ENCODE data around the gene COL7A1.
"Not testable (repeated sequence)": the region's sequence is repeated elsewhere in the genome, so short reads cannot be mapped to it uniquely, and the experiment has no call there.

Gene COL7A1

DNA sequence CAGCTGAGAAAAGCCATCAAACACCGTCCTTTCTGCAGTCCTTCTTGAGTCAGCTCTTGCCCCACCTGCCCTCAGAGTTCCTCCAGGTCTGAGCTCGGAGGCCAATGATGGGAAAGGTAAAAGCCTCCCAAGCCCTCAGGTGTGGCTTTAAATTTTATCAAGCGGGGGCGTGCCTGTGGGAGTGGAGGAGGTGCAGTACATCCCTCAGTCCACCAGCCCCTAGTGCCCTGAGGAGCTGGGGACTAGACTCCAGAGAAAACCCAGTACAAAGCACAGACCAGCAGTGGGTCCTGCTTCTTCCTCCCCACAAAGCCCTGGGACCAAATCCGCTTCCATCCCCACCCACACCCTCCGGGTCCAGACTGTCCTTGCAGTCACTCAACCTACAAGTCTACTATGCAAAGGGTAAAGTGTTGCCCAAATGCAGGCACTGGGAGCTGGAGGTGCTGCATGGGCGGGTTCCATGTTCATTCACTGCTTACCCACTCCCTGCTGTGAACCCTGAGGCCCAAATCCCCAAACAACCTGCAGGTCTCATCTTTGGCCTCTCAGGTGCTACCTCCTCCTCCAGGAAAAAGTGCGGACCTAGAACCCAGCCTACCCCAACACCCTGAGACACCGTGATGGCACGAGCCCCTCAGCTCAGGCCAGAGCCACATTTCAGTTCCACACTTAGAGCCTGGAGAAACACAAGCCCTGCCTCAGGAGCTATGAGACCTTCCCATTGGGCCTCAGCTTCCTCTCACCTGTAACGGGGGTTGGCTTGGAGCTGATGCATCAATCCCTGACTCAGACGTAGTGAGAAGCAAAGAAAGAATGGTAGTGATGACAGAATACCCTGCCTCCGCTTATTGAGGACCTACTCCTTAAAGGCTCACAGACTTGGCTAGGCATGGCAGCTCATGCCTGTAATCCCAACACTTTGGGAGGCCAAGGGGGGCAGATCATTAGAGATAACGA, 41.0 kb downstream of the COL7A1 start:
- in situ Hi-C loops (cut with HindIII; ENCODE audit: low pct_ligation_motif_present, low pct_unique_long_range_greater_than_20kb, low sequenced_read_pairs) = no loop called here
- DNase-seq = no peak

DNA sequence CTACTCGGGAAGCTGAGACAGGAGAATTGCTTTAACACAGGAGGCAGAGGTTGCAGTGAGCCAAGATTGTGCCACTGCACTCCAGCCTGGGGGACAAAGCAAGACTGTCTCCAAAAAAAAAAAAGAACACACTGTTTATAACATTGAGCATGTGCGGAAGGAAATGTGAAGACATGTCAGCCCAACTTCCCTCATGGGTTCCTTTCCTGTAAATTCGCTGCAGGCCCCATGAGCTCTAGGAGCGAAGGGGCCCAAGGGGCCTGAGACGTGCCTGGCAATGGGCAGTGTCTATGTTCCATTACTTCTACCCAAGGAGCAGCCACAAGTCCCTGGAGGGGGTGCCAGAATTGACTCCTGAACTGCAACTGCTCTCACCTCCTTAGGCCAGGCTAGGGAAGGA, 41.8 kb downstream of the COL7A1 start:
- in situ Hi-C loops (cut with HindIII; ENCODE audit: low pct_ligation_motif_present, low pct_unique_long_range_greater_than_20kb, low sequenced_read_pairs) = no loop called here

DNA sequence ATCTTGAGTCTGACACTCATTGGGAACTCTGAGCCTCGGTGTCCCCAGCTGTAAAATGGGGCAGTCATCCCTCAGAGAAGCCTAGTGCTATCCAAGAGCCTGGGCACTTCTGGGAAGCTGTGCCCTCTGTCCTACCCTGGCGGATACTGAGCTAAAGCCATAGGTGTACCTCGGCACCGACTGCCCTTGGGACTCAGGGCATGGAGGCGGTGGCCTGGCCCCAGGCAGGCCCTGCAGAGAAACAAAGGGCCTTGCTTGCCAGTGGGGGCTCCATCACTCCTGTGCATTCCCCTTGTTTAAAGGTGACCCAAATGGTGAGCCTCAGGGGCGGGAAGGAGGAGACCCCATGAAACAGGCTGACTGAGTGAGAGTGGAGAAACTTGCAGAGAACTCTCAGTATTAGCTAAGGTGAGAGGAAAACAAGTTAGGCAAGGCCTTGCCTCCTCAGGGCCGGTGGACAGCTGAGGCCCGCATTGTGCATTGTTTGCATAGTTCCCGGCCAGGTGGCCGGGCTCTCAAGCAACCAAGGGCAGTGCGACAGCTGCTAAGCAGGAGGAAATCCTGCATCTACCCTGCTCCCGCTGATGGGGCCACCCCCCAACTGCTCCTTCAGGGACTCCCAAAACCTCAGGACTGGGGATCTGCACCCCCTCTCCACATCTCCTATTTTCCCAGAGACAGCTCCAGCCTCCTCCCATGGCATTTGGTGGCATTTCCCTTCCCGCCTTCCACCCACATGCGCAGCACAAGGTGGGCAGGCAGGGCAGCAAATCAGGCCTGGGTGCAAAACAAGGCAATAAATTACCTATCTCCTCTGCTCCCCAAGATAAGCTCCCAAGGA, 42.8 kb downstream of the COL7A1 start:
- no peak for DNase-seq

More for the DNA sequence above, 41.8 kb downstream of the COL7A1 start:
- no peak for DNase-seq

DNA sequence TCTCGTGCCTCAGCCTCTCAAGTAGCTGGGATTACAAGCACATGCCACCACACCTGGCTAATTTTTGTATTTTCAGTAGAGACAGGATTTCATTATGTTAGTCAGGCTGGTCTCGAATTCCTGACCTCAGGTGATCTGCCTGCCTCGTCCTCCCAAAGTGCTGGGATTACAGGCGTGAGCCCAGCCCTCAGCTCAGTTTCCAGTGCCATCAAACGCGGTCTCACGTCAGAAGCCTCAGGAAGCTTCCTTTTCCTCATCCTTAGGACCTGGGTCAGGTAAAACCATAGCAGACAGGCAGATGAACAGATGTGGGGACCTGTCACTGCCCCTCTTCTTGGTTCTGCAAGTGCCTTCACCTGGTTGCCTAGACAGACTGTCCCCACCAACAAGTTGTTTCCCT, 43.5 kb downstream of the COL7A1 start:
- in situ Hi-C loops (cut with HindIII; ENCODE audit: low pct_ligation_motif_present, low pct_unique_long_range_greater_than_20kb, low sequenced_read_pairs); DNase-seq: not testable (repeated sequence)

More for the DNA sequence above, 42.8 kb downstream of the COL7A1 start:
- in situ Hi-C loops (cut with HindIII; ENCODE audit: low pct_ligation_motif_present, low pct_unique_long_range_greater_than_20kb, low sequenced_read_pairs) = no loop called here

DNA sequence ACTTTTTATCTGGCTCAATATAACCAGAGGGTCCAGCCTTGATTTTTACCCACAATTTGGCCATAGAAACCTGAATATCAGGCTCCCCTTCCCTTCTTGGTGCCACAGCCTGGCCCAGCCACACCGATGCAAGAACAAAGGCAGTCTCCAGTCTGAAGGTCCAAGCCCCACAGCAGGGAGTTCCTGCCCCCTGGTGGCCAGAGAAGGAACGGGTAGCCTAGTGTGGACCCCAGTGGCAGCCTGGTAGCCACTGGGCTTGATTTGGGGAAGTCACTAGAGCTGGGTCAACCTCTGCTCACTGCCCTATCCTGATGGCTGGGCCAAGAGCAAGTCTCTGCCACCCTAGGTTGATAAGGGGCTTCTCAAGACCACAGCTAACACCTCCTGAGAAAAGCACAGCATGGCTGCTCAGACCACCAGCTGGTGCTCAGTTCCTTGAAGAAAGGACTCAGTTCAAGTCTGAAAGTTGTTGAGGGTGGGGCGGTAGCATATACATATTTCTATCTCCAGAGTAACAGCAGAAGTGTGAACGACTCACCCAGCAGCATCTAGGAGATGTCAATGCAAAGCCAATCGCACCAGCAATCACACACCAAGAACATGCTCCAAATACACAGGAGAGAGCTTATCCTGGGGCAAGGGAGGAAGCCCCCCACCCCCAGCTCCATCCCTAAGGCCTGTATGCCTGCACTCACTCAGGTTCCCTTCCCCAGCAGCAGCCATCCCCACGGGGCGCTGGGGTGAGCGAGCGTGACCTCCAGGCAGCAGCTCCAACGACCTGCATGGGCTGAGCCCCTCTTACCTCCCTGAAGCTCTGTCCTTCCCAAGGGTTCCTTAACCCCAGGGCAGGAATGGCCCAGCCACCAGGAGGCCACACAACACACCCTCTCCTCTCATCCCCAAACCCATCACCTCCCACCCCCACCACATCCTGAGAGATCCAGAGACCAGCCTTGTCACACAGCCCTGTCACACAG, 46.1 kb downstream of the COL7A1 start:
- DNase-seq = peak; percentile 71
- in situ Hi-C loops (cut with HindIII; ENCODE audit: low pct_ligation_motif_present, low pct_unique_long_range_greater_than_20kb, low sequenced_read_pairs) = no loop called here

DNA sequence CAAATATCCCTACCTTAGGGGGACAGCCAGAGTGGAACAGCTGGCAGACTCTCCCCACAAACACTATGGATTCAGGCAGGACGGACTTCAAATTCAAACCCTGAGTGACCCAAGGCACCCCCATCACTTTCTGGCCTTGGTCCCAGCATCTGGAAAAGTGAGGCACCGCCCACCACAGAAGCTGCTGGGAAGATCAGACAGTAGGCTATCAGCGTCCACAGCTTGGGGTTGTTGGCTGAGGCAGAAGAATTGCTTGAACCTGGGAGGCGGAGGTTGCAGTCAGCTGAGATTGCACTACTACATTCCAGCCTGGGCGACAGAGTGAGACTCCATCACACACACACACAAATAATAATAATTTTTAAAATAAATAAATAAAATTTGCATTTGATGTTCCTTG, 47.0 kb downstream of the COL7A1 start:
- DNase-seq = no peak
- in situ Hi-C loops (cut with HindIII; ENCODE audit: low pct_ligation_motif_present, low pct_unique_long_range_greater_than_20kb, low sequenced_read_pairs) = no loop called here

DNA sequence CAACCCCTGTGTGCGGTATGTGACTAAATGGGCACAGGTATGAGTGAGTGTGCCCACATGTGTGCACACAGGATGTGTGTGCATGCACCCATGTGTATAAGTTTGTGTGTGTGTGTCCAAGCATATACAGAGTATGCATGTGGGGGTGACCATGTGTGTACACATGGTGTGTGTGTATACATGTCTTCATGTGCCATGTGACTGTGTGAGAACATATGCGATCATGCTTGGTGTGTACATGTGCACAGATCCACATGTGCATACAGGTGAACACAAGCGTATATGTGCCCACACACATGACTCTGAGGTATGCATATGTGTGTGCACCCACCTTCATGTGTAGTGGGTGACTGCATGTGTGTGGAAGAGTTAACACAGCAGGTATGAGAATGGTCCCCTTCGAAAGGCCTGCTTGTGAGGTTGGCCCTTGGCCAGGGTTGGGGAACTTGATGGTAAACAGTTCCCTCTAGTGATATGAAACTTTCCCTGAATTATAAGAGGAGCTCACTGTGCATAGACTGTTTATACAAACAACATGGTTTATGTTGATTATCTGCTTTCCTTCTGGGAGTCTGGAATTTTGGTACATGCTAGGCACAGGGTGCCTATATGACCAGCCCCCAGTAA, 48.8 kb downstream of the COL7A1 start:
- no peak for DNase-seq
- in situ Hi-C loops (cut with HindIII; ENCODE audit: low pct_ligation_motif_present, low pct_unique_long_range_greater_than_20kb, low sequenced_read_pairs) = no loop called here

DNA sequence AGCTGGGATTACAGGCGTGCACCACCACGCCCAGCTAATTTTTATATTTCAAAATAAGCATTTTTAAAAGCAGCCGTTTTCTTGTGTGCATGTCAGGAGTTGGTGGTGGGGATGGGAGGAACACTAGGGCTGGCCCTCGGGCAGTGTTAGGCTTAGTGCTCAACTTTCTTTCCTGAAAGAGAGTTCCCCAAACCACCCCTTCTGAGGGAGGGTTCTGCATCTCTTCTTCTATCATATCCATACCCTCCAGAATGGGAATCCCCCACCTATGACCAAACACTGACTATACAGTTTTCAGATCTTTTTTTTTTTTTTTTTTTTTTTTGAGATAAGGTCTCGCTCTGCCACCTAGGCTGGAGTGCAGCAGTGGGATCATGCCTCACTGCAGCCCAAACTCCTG, 51.0 kb downstream of the COL7A1 start:
- no peak for DNase-seq
- in situ Hi-C loops (cut with HindIII; ENCODE audit: low pct_ligation_motif_present, low pct_unique_long_range_greater_than_20kb, low sequenced_read_pairs) = no loop called here

DNA sequence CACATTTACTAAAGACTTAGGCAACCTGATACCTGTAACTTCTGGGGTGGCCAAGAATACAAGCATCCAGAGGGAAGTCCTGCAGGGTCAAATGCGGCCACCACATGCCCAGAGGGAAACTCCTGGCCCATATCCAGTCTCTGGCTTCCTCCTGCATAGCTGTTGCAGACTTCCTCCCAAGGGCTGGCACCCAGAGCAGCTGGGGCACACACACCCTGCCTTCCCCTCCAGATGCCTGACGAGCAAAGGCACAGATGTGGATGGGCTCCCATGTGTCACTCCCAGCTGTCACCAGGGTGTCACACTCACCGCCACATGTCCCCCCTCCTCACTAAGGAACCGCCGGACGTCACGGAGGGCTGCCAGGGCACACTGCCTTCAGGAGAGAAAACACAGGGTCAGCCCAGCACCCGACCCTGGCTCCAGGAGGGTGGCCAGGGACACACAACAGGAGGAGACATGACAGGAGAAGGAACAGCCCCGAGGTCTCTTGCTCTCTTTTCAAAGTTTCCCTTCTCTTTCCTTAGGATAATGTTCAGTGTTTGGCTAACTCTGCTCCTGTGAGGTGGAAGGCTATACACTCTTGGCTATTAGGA, 51.8 kb downstream of the COL7A1 start:
- DNase-seq = no peak
- in situ Hi-C loops (cut with HindIII; ENCODE audit: low pct_ligation_motif_present, low pct_unique_long_range_greater_than_20kb, low sequenced_read_pairs) = no loop called here

DNA sequence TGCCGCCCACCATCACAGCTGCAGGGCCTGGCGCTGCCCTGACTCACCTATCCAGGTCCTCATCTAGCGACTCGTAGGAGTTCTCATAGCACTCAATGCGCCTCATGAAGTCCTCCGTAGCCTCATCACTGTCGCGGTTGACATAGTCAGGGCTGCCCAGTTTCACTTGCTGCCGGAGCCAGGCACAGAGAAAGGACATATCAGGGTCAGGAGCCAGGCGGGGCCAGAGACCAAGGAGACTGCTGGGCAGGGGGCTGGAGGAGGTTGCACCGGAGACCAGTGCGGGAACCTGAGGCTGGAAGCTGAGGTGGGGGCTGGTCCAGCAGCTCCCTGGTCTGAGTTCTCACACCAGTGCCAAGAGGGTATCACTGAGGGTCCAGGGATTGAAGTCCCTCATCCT, 56.7 kb downstream of the COL7A1 start:
- in situ Hi-C loops (cut with HindIII; ENCODE audit: low pct_ligation_motif_present, low pct_unique_long_range_greater_than_20kb, low sequenced_read_pairs) = no loop called here
- DNase-seq = no peak

DNA sequence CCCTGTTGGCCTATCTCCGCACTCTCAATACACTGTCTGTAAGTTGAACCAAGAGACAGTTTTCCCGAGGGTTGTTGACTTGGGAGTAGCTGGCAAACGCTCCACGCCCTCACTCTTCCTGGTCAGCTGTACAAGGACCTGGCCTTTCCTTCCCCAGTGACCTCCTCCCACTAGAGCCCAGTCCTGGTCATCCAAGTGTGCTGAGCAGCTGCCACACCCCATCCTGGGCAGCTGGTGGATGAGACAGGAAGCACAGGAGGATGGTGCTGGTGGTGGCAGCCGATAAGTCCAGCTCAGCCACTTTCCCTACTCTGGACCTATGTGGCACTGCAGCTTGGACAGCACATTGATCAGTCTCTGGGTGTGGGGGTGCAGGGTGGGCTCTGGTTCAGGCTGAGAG, 58.3 kb downstream of the COL7A1 start:
- in situ Hi-C loops (cut with HindIII; ENCODE audit: low pct_ligation_motif_present, low pct_unique_long_range_greater_than_20kb, low sequenced_read_pairs) = no loop called here

DNA sequence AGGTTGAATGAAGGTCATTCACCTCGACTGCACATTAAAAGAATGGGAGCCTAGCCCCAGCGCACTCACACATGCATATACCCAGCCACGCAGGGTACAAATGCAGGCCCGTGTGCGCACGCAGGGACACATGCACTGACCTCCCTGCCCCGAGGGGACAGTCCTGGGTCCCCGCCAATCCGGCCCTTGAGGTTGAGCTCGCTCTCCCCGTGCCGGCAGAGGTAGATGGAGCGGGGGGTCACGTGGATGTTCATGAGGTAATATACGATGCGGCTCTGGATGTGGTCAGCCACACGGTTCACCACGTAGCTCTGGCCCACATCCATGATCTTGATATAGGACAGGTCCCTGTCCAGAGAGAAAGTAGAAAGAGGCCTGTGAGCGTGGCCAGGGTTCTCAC, 59.0 kb downstream of the COL7A1 start:
- DNase-seq = no peak
- in situ Hi-C loops (cut with HindIII; ENCODE audit: low pct_ligation_motif_present, low pct_unique_long_range_greater_than_20kb, low sequenced_read_pairs) = no loop called here

More for the DNA sequence above, 58.3 kb downstream of the COL7A1 start:
- DNase-seq = no peak

DNA sequence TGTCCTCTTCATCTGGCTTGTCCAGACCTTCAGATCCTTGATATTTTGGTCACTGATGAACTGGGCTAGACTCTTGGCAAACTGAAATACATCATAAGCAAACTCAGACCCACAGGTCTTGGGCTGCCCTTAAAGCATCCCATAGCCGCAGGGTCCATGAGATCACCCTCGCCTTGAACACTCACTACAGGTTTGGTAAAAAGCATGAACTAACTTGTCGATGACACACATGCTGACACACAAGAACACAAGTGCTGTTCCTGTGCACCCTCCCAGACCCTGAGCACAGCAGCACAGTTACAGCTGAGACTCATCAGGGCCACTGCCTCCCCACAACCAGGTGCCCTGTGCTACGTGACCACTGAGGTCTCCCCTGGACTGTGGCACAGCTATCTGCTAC, 59.6 kb downstream of the COL7A1 start:
- in situ Hi-C loops (cut with HindIII; ENCODE audit: low pct_ligation_motif_present, low pct_unique_long_range_greater_than_20kb, low sequenced_read_pairs) = no loop called here
- DNase-seq = no peak

DNA sequence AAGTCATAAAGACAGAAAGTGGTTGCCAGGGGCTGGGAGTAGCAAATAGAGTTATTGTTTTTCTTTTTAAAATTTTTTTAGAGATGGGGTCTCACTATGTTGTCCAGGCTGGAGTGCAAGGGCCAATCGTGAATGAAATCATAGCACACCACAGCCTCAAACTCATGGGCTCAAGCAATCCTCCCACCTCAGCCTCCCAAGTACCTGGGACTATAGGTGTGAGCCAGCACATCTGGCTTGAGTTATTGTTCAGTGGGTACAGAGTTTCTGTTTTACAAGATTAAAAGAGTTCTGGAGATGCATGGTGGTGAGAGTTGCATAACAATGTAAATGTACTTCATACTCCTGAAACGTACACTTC, 62.2 kb downstream of the COL7A1 start:
- in situ Hi-C loops (cut with HindIII; ENCODE audit: low pct_ligation_motif_present, low pct_unique_long_range_greater_than_20kb, low sequenced_read_pairs) = no loop called here
- DNase-seq = no peak

DNA sequence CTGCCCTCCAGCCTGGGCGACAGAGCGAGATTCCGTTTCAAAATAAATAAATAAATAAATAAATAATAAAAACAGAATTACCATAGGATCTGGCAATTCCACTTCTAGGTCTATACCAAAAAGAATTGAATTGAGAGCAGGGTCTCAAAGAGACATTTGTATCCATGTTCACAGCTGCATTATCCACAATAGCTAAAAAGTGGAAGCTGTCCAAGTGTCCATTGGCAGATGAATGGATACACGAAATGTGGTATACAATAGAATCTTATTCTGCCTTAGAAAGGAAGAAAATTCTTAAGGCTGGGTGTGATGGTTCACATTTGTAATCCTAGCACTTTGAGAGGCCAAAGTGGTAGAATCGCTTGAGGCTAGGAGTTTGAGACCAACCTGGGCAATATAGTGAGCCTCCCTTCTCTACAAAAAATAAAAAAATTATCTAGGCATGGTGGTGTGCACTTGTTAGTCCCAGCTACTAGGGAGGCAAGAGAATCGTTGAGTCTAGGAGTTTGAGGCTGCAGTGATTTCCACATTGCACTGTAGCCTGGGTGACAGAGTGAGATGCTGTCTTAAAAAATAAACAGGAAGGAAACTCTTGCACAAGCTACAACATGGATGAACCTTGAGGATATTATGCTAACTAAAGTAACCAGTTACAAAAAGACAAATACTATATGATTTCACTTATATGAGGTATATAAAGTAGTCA, 62.7 kb downstream of the COL7A1 start:
- in situ Hi-C loops (cut with HindIII; ENCODE audit: low pct_ligation_motif_present, low pct_unique_long_range_greater_than_20kb, low sequenced_read_pairs) = no loop called here
- no peak for DNase-seq

DNA sequence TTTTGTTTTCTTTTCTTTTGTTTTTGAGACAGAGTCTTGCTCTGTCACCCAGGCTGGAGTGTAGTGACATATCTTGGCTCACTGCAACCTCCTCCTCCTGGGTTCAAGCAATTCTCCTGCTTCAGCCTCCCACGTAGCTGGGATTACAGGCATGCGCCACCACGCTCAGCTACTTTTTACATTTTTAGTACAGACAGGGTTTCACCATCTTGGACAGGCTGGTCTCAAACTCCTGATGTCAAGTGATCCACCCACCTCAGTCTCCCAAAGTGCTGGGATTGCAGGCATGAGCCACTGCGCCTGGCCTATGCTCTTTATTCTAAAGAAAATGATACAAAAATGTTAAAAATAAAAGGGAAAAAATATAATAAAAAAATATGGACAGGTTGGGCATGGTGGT, 64.4 kb downstream of the COL7A1 start:
- in situ Hi-C loops (cut with HindIII; ENCODE audit: low pct_ligation_motif_present, low pct_unique_long_range_greater_than_20kb, low sequenced_read_pairs) = not testable (repeated sequence)

DNA sequence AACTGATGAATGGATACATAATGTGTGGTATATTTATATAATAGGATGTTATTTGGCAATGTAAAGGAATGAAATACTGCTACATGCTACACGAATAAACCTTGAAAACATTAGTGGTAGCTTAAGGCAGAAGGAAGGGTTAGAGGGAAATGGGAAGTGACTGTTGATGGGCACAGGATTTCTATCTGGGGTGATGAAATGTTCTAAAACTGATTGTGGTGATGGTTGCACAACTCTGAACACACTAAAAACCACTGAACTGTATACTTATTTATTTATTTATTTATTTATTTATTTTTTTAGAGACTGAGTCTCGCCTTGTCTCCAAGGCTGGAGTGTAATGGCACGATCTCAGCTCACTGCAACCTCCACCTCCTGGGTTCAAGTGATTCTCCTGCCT, 66.4 kb downstream of the COL7A1 start:
- no peak for DNase-seq
- in situ Hi-C loops (cut with HindIII; ENCODE audit: low pct_ligation_motif_present, low pct_unique_long_range_greater_than_20kb, low sequenced_read_pairs) = no loop called here

More for the DNA sequence above, 64.4 kb downstream of the COL7A1 start:
- DNase-seq = not testable (repeated sequence)

Data from ACHN (cell line).